PC-3 (cell line): Measurements from ENCODE around the gene FGF1. TPM values are rescaled to one million over a fixed set of nuclear protein-coding genes. Genes with fewer than 3 reads are reported as not detected.

Experiments used
- ATAC-seq: fragments of 200-7000 bp; cut with Tn5 transposase; 2 replicates; pipeline ENCODE4 v1.9.1; 2020; ENCODE audit warnings: mild to moderate bottlenecking, moderate library complexity
- BruUV-seq: library from RNA; stranded (reverse); fragments of 400-500 nt; replicated peaks from 2 replicates; lab custom pipeline; 2021; lab: Mats Ljungman, UMichigan
- CTCF ChIA-PET: fragments of 300-600 bp; sonication (Branson Sonifier 250); formaldehyde crosslinking; loops from one replicate; lab custom pipeline; 2022; ENCODE audit warnings: antibody characterized with exemption; lab: Charles Lee
- POLR2A ChIA-PET: fragments of 300-600 bp; sonication (Branson Sonifier 250); formaldehyde crosslinking; loops from one replicate; lab custom pipeline; 2022; ENCODE audit warnings: antibody characterized with exemption; ENCODE audit not compliant: unreplicated experiment; lab: Charles Lee
- DNase-seq: peaks from one replicate; pipeline ENCODE4 v3.0.0-alpha.2; 2015
- H2AFZ ChIP-seq: fragments of 300-600 bp; sonication (generic); 2 replicates; pipeline ENCODE4 v1.6.0; 2016; ENCODE audit warnings: antibody characterized with exemption, low read length
- H3F3A ChIP-seq: fragments of 300-600 bp; sonication (generic); one replicate; pipeline ENCODE4 v1.6.0; 2017; ENCODE audit warnings: antibody characterized with exemption, low read length, control low read depth, mild to moderate bottlenecking; ENCODE audit not compliant: unreplicated experiment
- H3K27ac ChIP-seq: fragments of 300-600 bp; sonication (generic); 2 replicates; pipeline ENCODE4 v1.5.1; 2016; ENCODE audit warnings: mild to moderate bottlenecking, low read length
- H3K27me3 ChIP-seq: fragments of 300-600 bp; sonication (generic); 2 replicates; pipeline ENCODE4 v1.6.1; 2016; ENCODE audit warnings: low read length, mixed read lengths
- H3K36me3 ChIP-seq: fragments of 300-600 bp; sonication (generic); 2 replicates; pipeline ENCODE4 v1.6.1; 2016; ENCODE audit warnings: low read depth, mixed run types, low read length, mixed read lengths
- H3K4me1 ChIP-seq: fragments of 300-600 bp; sonication (generic); 2 replicates; pipeline ENCODE4 v1.5.1; 2016; ENCODE audit warnings: low read length; ENCODE audit not compliant: insufficient read depth
- H3K4me2 ChIP-seq: fragments of 300-600 bp; sonication (generic); 2 replicates; pipeline ENCODE4 v1.6.0; 2016; ENCODE audit warnings: low read length
- H3K4me3 ChIP-seq: fragments of 300-600 bp; sonication (generic); 2 replicates; pipeline ENCODE4 v1.5.1; 2016; ENCODE audit warnings: mild to moderate bottlenecking, low read length, mixed read lengths
- H3K79me2 ChIP-seq: fragments of 300-600 bp; sonication (generic); 2 replicates; pipeline ENCODE4 v1.6.1; 2017; ENCODE audit warnings: low read length, mixed read lengths
- H3K9ac ChIP-seq: fragments of 300-600 bp; sonication (generic); 2 replicates; pipeline ENCODE4 v1.6.0; 2016; ENCODE audit warnings: mild to moderate bottlenecking, low read length
- H3K9me2 ChIP-seq: fragments of 300-600 bp; sonication (generic); replicated peaks from 2 replicates; pipeline ENCODE4 v1.6.1; 2016; ENCODE audit warnings: mixed run types, low read length, mixed read lengths
- H3K9me3 ChIP-seq: fragments of 300-600 bp; sonication (generic); 2 replicates; pipeline ENCODE4 v1.6.1; 2016; ENCODE audit warnings: low read length, mixed read lengths
- H4K20me1 ChIP-seq: fragments of 300-600 bp; sonication (generic); 2 replicates; pipeline ENCODE4 v1.6.1; 2016; ENCODE audit warnings: low read length, mixed read lengths
- EZH2 ChIP-seq: fragments of 300-600 bp; sonication (generic); IDR thresholded peaks from one replicate; pipeline ENCODE4 v1.6.1; 2017; ENCODE audit warnings: antibody characterized with exemption, mild to moderate bottlenecking, low read length; ENCODE audit not compliant: unreplicated experiment
- EZH2phosphoT487 ChIP-seq: fragments of 300-600 bp; sonication (generic); IDR thresholded peaks from 2 replicates; pipeline ENCODE4 v1.6.1; 2018; ENCODE audit warnings: mild to moderate bottlenecking, antibody characterized with exemption, low read length, borderline replicate concordance
- intact Hi-C: fragments of 100-400 bp; cut with micrococcal nuclease; formaldehyde crosslinking; loops from 2 replicates; pipeline ENCODE4 v1.9.0; 2023
- total RNA-seq: library from RNA; depleted of rRNA; stranded (reverse); fragments of >200 nt; gene quantifications from 2 replicates; pipeline ENCODE4 v1.2.3, GENCODE V29; 2014
- TF ChIP-seq, protein P1 (sequence below): fragments of 300-600 bp; sonication (generic); conservative IDR thresholded peaks from 2 replicates; pipeline ENCODE4 v1.5.1; 2017; ENCODE audit warnings: antibody characterized with exemption, low read depth, mild to moderate bottlenecking, low read length

Gene FGF1
- total RNA-seq, 1 experiment from 2014 or later, result 1.5 TPM

GRCh38 chr5:142551338-142552067 lies 134.4 kb downstream of the FGF1 start:
- POLR2A ChIA-PET, result no interaction called here
- intact Hi-C loops, result no loop called here
- H3F3A ChIP-seq, result no peaks in the 10 kb centered on the region
- TSS peak; percentile 75 for BruUV-seq
- no peaks in the 10 kb centered on the region for H3K9me2 ChIP-seq
- peaks cover 14% of the 10 kb centered on the region; the same call in 1 of the 2 replicates for H3K4me1 ChIP-seq
- peak overlapping the region; percentile 67; the same call in 1 of the 2 replicates for H2AFZ ChIP-seq
- H3K27ac ChIP-seq, result 0 out of 2 replicates have a peak overlapping the region, but pooled peaks have one; percentile 4
- no peaks in the 10 kb centered on the region for H3K79me2 ChIP-seq
- TF ChIP-seq, protein P1, sequence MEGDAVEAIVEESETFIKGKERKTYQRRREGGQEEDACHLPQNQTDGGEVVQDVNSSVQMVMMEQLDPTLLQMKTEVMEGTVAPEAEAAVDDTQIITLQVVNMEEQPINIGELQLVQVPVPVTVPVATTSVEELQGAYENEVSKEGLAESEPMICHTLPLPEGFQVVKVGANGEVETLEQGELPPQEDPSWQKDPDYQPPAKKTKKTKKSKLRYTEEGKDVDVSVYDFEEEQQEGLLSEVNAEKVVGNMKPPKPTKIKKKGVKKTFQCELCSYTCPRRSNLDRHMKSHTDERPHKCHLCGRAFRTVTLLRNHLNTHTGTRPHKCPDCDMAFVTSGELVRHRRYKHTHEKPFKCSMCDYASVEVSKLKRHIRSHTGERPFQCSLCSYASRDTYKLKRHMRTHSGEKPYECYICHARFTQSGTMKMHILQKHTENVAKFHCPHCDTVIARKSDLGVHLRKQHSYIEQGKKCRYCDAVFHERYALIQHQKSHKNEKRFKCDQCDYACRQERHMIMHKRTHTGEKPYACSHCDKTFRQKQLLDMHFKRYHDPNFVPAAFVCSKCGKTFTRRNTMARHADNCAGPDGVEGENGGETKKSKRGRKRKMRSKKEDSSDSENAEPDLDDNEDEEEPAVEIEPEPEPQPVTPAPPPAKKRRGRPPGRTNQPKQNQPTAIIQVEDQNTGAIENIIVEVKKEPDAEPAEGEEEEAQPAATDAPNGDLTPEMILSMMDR, result no peak
- no peak for TF ChIP-seq EZH2phosphoT487
- no peaks in the 10 kb centered on the region for H4K20me1 ChIP-seq
- no peaks in the 10 kb centered on the region for H3K27me3 ChIP-seq
- CTCF ChIA-PET, result interaction anchor here (0.8 to 0.9 kb wide), 2 partner anchors 36 to 104 kb away, joined by 4 read pairs; no protein-coding TSS in a partner anchor
- DNase-seq, result peak; percentile 33
- H3K4me2 ChIP-seq, result peak overlapping the region; percentile 76
- H3K9ac ChIP-seq, result peak overlapping the region; percentile 33
- H3K36me3 ChIP-seq, result no peaks in the 10 kb centered on the region
- no peaks in the 10 kb centered on the region for H3K9me3 ChIP-seq
- peak; percentile 57 for ATAC-seq
- H3K4me3 ChIP-seq, result peak overlapping the region; percentile 60

DNA sequence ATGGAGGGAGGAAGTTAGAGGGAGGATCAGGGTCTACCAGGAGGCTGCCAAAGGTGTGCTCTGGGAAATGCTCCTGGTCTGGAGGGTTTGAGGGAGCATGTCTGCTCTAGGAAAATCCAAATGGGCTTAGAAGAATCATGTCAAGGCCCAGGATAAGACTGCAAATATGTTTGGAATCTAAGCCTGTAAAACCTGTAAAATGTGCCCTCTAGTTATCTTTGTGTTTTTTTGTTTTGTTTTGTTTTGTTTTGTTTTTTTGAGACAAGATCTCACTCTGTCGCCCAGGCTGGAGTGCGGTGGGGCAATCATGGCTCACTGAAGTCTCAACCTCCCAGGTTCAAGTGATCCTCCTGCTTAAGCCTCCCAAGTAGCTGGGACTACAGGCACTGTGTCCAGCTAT lies 135.4 kb downstream of the FGF1 start:
- Histone ChIP-seq H2AFZ (no peak overlapping the region), H3K4me3 (no peak overlapping the region), H3K9ac (no peak overlapping the region), H3K27me3 (no peaks in the 10 kb centered on the region), H3K4me2 (no peak overlapping the region), H3F3A (no peaks in the 10 kb centered on the region), H3K36me3 (no peaks in the 10 kb centered on the region), H3K9me2 (no peaks in the 10 kb centered on the region), H3K9me3 (no peaks in the 10 kb centered on the region), H4K20me1 (no peaks in the 10 kb centered on the region), H3K27ac (no peak overlapping the region), H3K4me1 (peaks cover 14% of the 10 kb centered on the region; the same call in 1 of the 2 replicates), H3K79me2 (no peaks in the 10 kb centered on the region)
- intact Hi-C loops, result no loop called here
- TF ChIP-seq, protein P1, result no peak
- no peak for TF ChIP-seq EZH2
- no peak for TF ChIP-seq EZH2phosphoT487
- DNase-seq, result no peak
- CTCF ChIA-PET, result interaction anchor here (0.8 kb wide), 1 partner anchor 37 kb away, joined by 4 read pairs; no protein-coding TSS in a partner anchor
- BruUV-seq, result no TSS peak
- no peak for ATAC-seq
- POLR2A ChIA-PET, result interaction anchor here (0.6 kb wide), 1 partner anchor 79 kb away, joined by 3 read pairs; no protein-coding TSS in a partner anchor

DNA sequence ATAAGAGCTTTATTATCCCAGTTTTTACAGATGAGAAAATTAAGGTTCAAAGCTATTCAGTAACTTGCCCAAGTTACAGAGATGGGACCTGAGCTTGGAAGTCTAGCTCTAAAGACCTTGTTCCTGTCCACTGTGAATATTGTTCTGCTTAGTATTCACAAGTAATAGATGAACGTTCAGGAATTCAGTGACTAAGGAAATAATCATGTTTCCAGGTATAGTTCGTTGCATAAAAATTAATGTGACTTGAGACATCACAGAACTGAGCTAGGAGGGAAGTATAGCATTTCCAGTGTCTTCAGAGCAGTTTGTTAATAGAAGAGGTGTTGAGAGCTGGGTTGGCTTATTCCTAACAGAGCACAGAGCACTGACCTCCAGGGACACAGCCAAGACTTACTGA lies 136.1 kb downstream of the FGF1 start:
- Histone ChIP-seq H3K79me2 (no peaks in the 10 kb centered on the region), H2AFZ (no peak overlapping the region), H3K27me3 (no peaks in the 10 kb centered on the region), H3K4me3 (no peak overlapping the region), H3K9ac (no peak overlapping the region), H3K36me3 (no peaks in the 10 kb centered on the region), H3K4me2 (no peak overlapping the region), H3K27ac (no peak overlapping the region), H3F3A (no peaks in the 10 kb centered on the region), H3K4me1 (peaks cover 14% of the 10 kb centered on the region; the same call in 1 of the 2 replicates), H4K20me1 (no peaks in the 10 kb centered on the region), H3K9me2 (no peaks in the 10 kb centered on the region), H3K9me3 (no peaks in the 10 kb centered on the region)
- TF ChIP-seq EZH2, result no peak
- TF ChIP-seq EZH2phosphoT487, result no peak
- TF ChIP-seq, protein P1, result no peak
- intact Hi-C loops, result loop anchor here (1.0 to 10.0 kb wide), 3 partner anchors 75 to 334 kb away; no protein-coding TSS in a partner anchor
- ATAC-seq, result no peak
- no peak for DNase-seq
- BruUV-seq, result no TSS peak
- ChIA-PET POLR2A (no interaction called here), CTCF (interaction anchor here (0.6 to 1.0 kb wide), 2 partner anchors 225 to 301 kb away, joined by 4 read pairs; partner anchors contain the start of gene SPRY4)
